WTC11 (cell line): Measurements from ENCODE around the gene DBX1. TPM values are rescaled to one million over a fixed set of nuclear protein-coding genes. Genes with fewer than 3 reads are reported as not detected.

Experiments used
- ATAC-seq: fragments of 200-7000 bp; cut with Tn5 transposase; 2 replicates; pipeline ENCODE4 v1.10.0; 2021; ENCODE audit warnings: mild to moderate bottlenecking, moderate library complexity
- CTCF ChIA-PET: fragments of 300-600 bp; sonication (Branson Sonifier 250); formaldehyde crosslinking; loops from one replicate; lab custom pipeline; 2021; ENCODE audit warnings: antibody characterized with exemption; lab: Charles Lee
- POLR2A ChIA-PET: fragments of 350-600 bp; sonication (Branson Sonifier 250); formaldehyde crosslinking; loops from one replicate; lab custom pipeline; 2021; ENCODE audit warnings: antibody characterized with exemption; lab: Charles Lee
- DNase-seq: peaks from one replicate; pipeline ENCODE4 v3.0.0; 2021; ENCODE audit warnings: low spot score
- H3K27ac Mint-ChIP-seq: 2 replicates; pipeline ENCODE4 v1.8.0; 2021; ENCODE audit warnings: mixed read lengths
- H3K27me3 Mint-ChIP-seq: 2 replicates; pipeline ENCODE4 v1.8.0; 2021; ENCODE audit warnings: low read depth, mild to moderate bottlenecking, moderate library complexity, mixed read lengths
- H3K36me3 Mint-ChIP-seq: 2 replicates; pipeline ENCODE4 v1.8.0; 2021; ENCODE audit warnings: mixed read lengths
- H3K4me1 Mint-ChIP-seq: 2 replicates; pipeline ENCODE4 v1.8.0; 2022; ENCODE audit warnings: mixed read lengths
- H3K4me3 Mint-ChIP-seq: 2 replicates; pipeline ENCODE4 v1.8.0; 2021; ENCODE audit warnings: mild to moderate bottlenecking, moderate library complexity, mixed read lengths
- H3K9me3 Mint-ChIP-seq: 2 replicates; pipeline ENCODE4 v1.8.0; 2021; ENCODE audit warnings: mixed read lengths
- ATF6 ChIP-seq: sonication (generic); formaldehyde crosslinking; IDR thresholded peaks from 2 replicates; pipeline ENCODE4 v1.8.1; 2023; ENCODE audit warnings: mild to moderate bottlenecking, missing genetic modification reagents
- CTCF ChIP-seq: fragments of 200-600 bp; IDR thresholded peaks from 2 replicates; pipeline ENCODE4 v1.8.0; 2022; ENCODE audit warnings: antibody characterized with exemption
- E2F1 ChIP-seq: sonication (generic); formaldehyde crosslinking; IDR thresholded peaks from 2 replicates; pipeline ENCODE4 v1.8.0; 2022; ENCODE audit warnings: mild to moderate bottlenecking, missing genetic modification reagents
- E2F4 ChIP-seq: sonication (generic); formaldehyde crosslinking; IDR thresholded peaks from 2 replicates; pipeline ENCODE4 v1.8.1; 2022; ENCODE audit warnings: low read depth, mild to moderate bottlenecking, moderate library complexity, missing genetic modification reagents, borderline replicate concordance
- MLX ChIP-seq: sonication (generic); formaldehyde crosslinking; IDR thresholded peaks from 2 replicates; pipeline ENCODE4 v1.8.1; 2023; ENCODE audit warnings: mild to moderate bottlenecking, missing genetic modification reagents, moderate library complexity
- NR1H2 ChIP-seq: sonication (generic); formaldehyde crosslinking; IDR thresholded peaks from 2 replicates; pipeline ENCODE4 v1.9.0; 2021; ENCODE audit warnings: mild to moderate bottlenecking, moderate library complexity, missing genetic modification reagents
- PREB ChIP-seq: sonication (generic); formaldehyde crosslinking; IDR thresholded peaks from 2 replicates; pipeline ENCODE4 v1.8.1; 2022; ENCODE audit warnings: mild to moderate bottlenecking, missing genetic modification reagents, moderate library complexity, borderline replicate concordance
- SMAD3 ChIP-seq: sonication (generic); formaldehyde crosslinking; IDR thresholded peaks from 2 replicates; pipeline ENCODE4 v1.8.0; 2022; ENCODE audit warnings: missing genetic modification reagents, mild to moderate bottlenecking, borderline replicate concordance
- STAT6 ChIP-seq: sonication (generic); formaldehyde crosslinking; conservative IDR thresholded peaks from 2 replicates; pipeline ENCODE4 v1.8.1; 2023; ENCODE audit warnings: mild to moderate bottlenecking, low read depth, missing genetic modification reagents, moderate library complexity
- TCF7 ChIP-seq: sonication (generic); formaldehyde crosslinking; IDR thresholded peaks from 2 replicates; pipeline ENCODE4 v1.8.0; 2022; ENCODE audit warnings: mild to moderate bottlenecking, low read depth, missing genetic modification reagents, moderate library complexity
- TEAD4 ChIP-seq: sonication (generic); formaldehyde crosslinking; IDR thresholded peaks from 2 replicates; pipeline ENCODE4 v1.8.0; 2022; ENCODE audit warnings: mild to moderate bottlenecking, missing genetic modification reagents
- ZBTB43 ChIP-seq: sonication (generic); formaldehyde crosslinking; IDR thresholded peaks from 2 replicates; pipeline ENCODE4 v1.8.1; 2023; ENCODE audit warnings: mild to moderate bottlenecking, missing genetic modification reagents
- ZNF121 ChIP-seq: sonication (generic); formaldehyde crosslinking; IDR thresholded peaks from 2 replicates; pipeline ENCODE4 v1.8.0; 2023; ENCODE audit warnings: missing genetic modification reagents
- total RNA-seq: library from RNA; stranded (reverse); gene quantifications from 3 replicates; pipeline ENCODE4 v1.2.3, GENCODE V29; 2021

Gene DBX1
- total RNA-seq, 1 experiment from 2014 or later = 0.24 TPM

- no peak for TF ChIP-seq ATF6
- TF ChIP-seq ZBTB43 (CRISPR knock-in tag) = no peak
- no peak for TF ChIP-seq SMAD3 (CRISPR knock-in tag)
- TF ChIP-seq, all 79 proteins: peak for 0
These were observed 3.7 kb upstream of the DBX1 start (continued) for GRCh38 chr11:20163783-20164481.

- ATAC-seq = peak; percentile 34
- Mint-ChIP-seq H3K27me3 (peaks cover 100% of the 10 kb centered on the region), H3K27ac (no peak overlapping the region), H3K4me3 (peak overlapping the region; percentile 74), H3K4me1 (peaks cover 68% of the 10 kb centered on the region), H3K9me3 (no peaks in the 10 kb centered on the region), H3K36me3 (no peaks in the 10 kb centered on the region)
- ChIA-PET POLR2A (interaction anchor here (0.5 to 1.4 kb wide), 2 partner anchors 9 to 97 kb away, joined by 3 to 5 read pairs; no protein-coding TSS in a partner anchor), CTCF (interaction anchor here (0.7 to 5.4 kb wide), 14 partner anchors 11 to 447 kb away, joined by 3 to 48 read pairs (median 6); no protein-coding TSS in a partner anchor)
- DNase-seq = peak; percentile 69
- TF ChIP-seq MLX (CRISPR knock-in tag) = no peak
- peak; percentile 44; the same call in 1 of the 2 replicates for TF ChIP-seq TEAD4 (CRISPR knock-in tag)
- TF ChIP-seq NR1H2 (CRISPR knock-in tag) = no peak
- TF ChIP-seq ZNF121 (CRISPR knock-in tag) = 0 out of 2 replicates have a peak, but pooled peaks have one; percentile 20
- no peak for TF ChIP-seq E2F1 (CRISPR knock-in tag)
These were observed 2.8 kb upstream of the DBX1 start for GRCh38 chr11:20162824-20163782.

GRCh38 chr11:20161923-20162744 is 1.9 kb upstream of the DBX1 start:
- H3K36me3 Mint-ChIP-seq = no peaks in the 10 kb centered on the region
- H3K27ac Mint-ChIP-seq = no peak overlapping the region
- DNase-seq (peak; percentile 24), ATAC-seq (no peak)
- ChIA-PET POLR2A (interaction anchor here (0.6 kb wide), 1 partner anchor 259 kb away, joined by 3 read pairs; no protein-coding TSS in a partner anchor), CTCF (interaction anchor here (2.5 to 5.4 kb wide), 3 partner anchors 30 to 192 kb away, joined by 13 to 48 read pairs (median 33); no protein-coding TSS in a partner anchor)
- peaks cover 77% of the 10 kb centered on the region for H3K4me1 Mint-ChIP-seq
- H3K9me3 Mint-ChIP-seq = no peaks in the 10 kb centered on the region
- H3K4me3 Mint-ChIP-seq = peak overlapping the region; percentile 74
- H3K27me3 Mint-ChIP-seq = peaks cover 100% of the 10 kb centered on the region
- no peak for TF ChIP-seq TCF7 (CRISPR knock-in tag)
- no peak for TF ChIP-seq PREB (CRISPR knock-in tag)
- no peak for TF ChIP-seq STAT6 (CRISPR knock-in tag)
- TF ChIP-seq CTCF = no peak
- no peak for TF ChIP-seq E2F4 (CRISPR knock-in tag)
